Measurements from ENCODE around the gene RTCB.

GRCh38 chr22:32385681-32386080, 26.4 kb downstream of the RTCB start:
- TF ChIP-seq CEBPB (IDR thresholded peaks at IDR 0.05) (no peak), MAX (IDR thresholded peaks at IDR 0.05) (no peak), RAD21 (IDR thresholded peaks at IDR 0.05; ENCODE audit: low read depth) (no peak), CREB1 (IDR thresholded peaks at IDR 0.05; ENCODE audit: low read depth) (no peak), USF1 (IDR thresholded peaks at IDR 0.05) (no peak), FOXM1 (IDR thresholded peaks at IDR 0.05; ENCODE audit: borderline replicate concordance, low read depth) (no peak), EGR1 (IDR thresholded peaks at IDR 0.05) (no peak), TEAD4 (IDR thresholded peaks at IDR 0.05) (no peak), EP300 (IDR thresholded peaks at IDR 0.05; ENCODE audit: borderline replicate concordance) (no peak), NFIC (IDR thresholded peaks at IDR 0.05) (no peak), YY1 (IDR thresholded peaks at IDR 0.05; ENCODE audit: low read depth) (no peak), TAF1 (IDR thresholded peaks at IDR 0.05; ENCODE audit: low read depth) (no peak), REST (IDR thresholded peaks at IDR 0.05; ENCODE audit: low read depth) (no peak), ZBTB7A (IDR thresholded peaks at IDR 0.05; ENCODE audit: low read depth) (no peak)
